GDM1 (cell line): ENCODE results near the gene UROD.
"Not testable (repeated sequence)": the region's sequence is repeated elsewhere in the genome, so short reads cannot be mapped to it uniquely, and the experiment has no call there.

Experiments
- DNase-seq: peaks from one replicate; lab custom pipeline; 2025; lab: John Stamatoyannopoulos, UW

The UROD gene

GRCh38 chr1:45011837-45012638 lies at the start of gene UROD:
Gene UROD (plus strand): TSS chr1:45012254. CDS start chr1:45012266, 12 bp downstream.
- peak; percentile 93 for DNase-seq

- no peak for DNase-seq
These were observed 49.3 kb upstream of the UROD start for GRCh38 chr1:44962729-44963128.

GRCh38 chr1:44964396-44964795 lies 47.7 kb upstream of the UROD start:
- DNase-seq = no peak

GRCh38 chr1:44970317-44970716 lies 41.7 kb upstream of the UROD start:
- DNase-seq = no peak

- no peak for DNase-seq
These were observed 38.4 kb upstream of the UROD start for GRCh38 chr1:44973645-44974044.

- DNase-seq = no peak
These were observed 35.8 kb upstream of the UROD start for GRCh38 chr1:44976252-44976651.

GRCh38 chr1:44977372-44977771 lies 34.7 kb upstream of the UROD start:
- DNase-seq = not testable (repeated sequence)

- DNase-seq = no peak
These were observed 26.2 kb upstream of the UROD start for GRCh38 chr1:44985747-44986359.

GRCh38 chr1:44988531-44989156 lies 23.4 kb upstream of the UROD start:
- DNase-seq = no peak

GRCh38 chr1:44994309-44994898 lies 17.6 kb upstream of the UROD start:
- DNase-seq = no peak

- DNase-seq = no peak
These were observed 16.4 kb upstream of the UROD start for GRCh38 chr1:44995467-44996238.

GRCh38 chr1:44999232-44999631 lies 12.8 kb upstream of the UROD start:
- no peak for DNase-seq

GRCh38 chr1:45001011-45001481 lies 11.0 kb upstream of the UROD start:
- no peak for DNase-seq

- DNase-seq = not testable (repeated sequence)
These were observed 10.5 kb upstream of the UROD start for GRCh38 chr1:45001576-45001975.

- DNase-seq = no peak
These were observed 9.1 kb upstream of the UROD start for GRCh38 chr1:45002650-45003645.

- no peak for DNase-seq
These were observed 8.3 kb upstream of the UROD start for GRCh38 chr1:45003741-45004140.

GRCh38 chr1:45004281-45004920 lies 7.7 kb upstream of the UROD start:
- no peak for DNase-seq

- DNase-seq = no peak
These were observed 6.3 kb upstream of the UROD start for GRCh38 chr1:45005761-45006160.

GRCh38 chr1:45007311-45007710 lies 4.7 kb upstream of the UROD start:
- no peak for DNase-seq

GRCh38 chr1:45008076-45008475 lies 4.0 kb upstream of the UROD start:
- DNase-seq = no peak
